HG03045 (cell line): Measurements from ENCODE around the gene PTK6.

Experiments used
- ATAC-seq: cut with Tn5 transposase; IDR thresholded peaks from one replicate; pipeline ENCODE4 v1.9.1; 2021; ENCODE audit warnings: mild to moderate bottlenecking, moderate library complexity; ENCODE audit not compliant: unreplicated experiment

PTK6 gene

GRCh38 chr20:63545814-63546213 lies 8.6 kb upstream of the PTK6 start:
- ATAC-seq: no peak

- ATAC-seq: no peak
Measured at GRCh38 chr20:63544958-63545516, 7.9 kb upstream of the PTK6 start.

GRCh38 chr20:63544241-63544957 lies 7.2 kb upstream of the PTK6 start:
- no peak for ATAC-seq

GRCh38 chr20:63543733-63544132 lies 6.6 kb upstream of the PTK6 start:
- ATAC-seq: no peak

- no peak for ATAC-seq
Measured at GRCh38 chr20:63543131-63543530, 6.0 kb upstream of the PTK6 start.

- no peak for ATAC-seq
Measured at GRCh38 chr20:63542696-63543095, 5.5 kb upstream of the PTK6 start.

- ATAC-seq: no peak
Measured at GRCh38 chr20:63542031-63542559, 4.9 kb upstream of the PTK6 start.

GRCh38 chr20:63541371-63541770 lies 4.2 kb upstream of the PTK6 start:
- no peak for ATAC-seq

GRCh38 chr20:63540417-63541186 lies 3.4 kb upstream of the PTK6 start:
- no peak for ATAC-seq

- no peak for ATAC-seq
Measured at GRCh38 chr20:63539441-63540370, 2.5 kb upstream of the PTK6 start.

- ATAC-seq: no peak
Measured at GRCh38 chr20:63539092-63539430, 1.9 kb upstream of the PTK6 start.

GRCh38 chr20:63538204-63539091 lies 1.3 kb upstream of the PTK6 start:
- ATAC-seq: no peak

GRCh38 chr20:63537525-63538203 lies 488 bp upstream of the PTK6 start:
- peak; percentile 85 for ATAC-seq

- no peak for ATAC-seq
Measured at GRCh38 chr20:63536241-63536977, 767 bp downstream of the PTK6 start.

- ATAC-seq: no peak
Measured at GRCh38 chr20:63534831-63535651, 2.1 kb downstream of the PTK6 start.

GRCh38 chr20:63534427-63534830 lies 2.7 kb downstream of the PTK6 start:
- ATAC-seq: no peak

- ATAC-seq: no peak
Measured at GRCh38 chr20:63533871-63534393, 3.2 kb downstream of the PTK6 start.

- no peak for ATAC-seq
Measured at GRCh38 chr20:63533388-63533787, 3.8 kb downstream of the PTK6 start.
